Transverse colon (tissue), 4 donors: Measurements from ENCODE around the gene STT3B.

Experiments
- CTCF ChIP-seq, 5 experiments: fragments of 200-600 bp in 3 of 5; fragments of 450-650 bp in 2 of 5; sonication (generic) in 3 of 5; IDR thresholded peaks; 1 replicate in 2 of 5; 2 replicates in 3 of 5; pipeline ENCODE4 v1.5.1; 2016 to 2017; ENCODE audit warnings: antibody characterized with exemption in 5 of 5, inconsistent platforms in 3 of 5, mild to moderate bottlenecking in 2 of 5, moderate library complexity in 1 of 5
- EP300 ChIP-seq: sonication (generic); formaldehyde crosslinking; IDR thresholded peaks from one replicate; pipeline ENCODE4 v1.6.1; 2017; ENCODE audit warnings: antibody characterized with exemption, low read depth
- POLR2A ChIP-seq: fragments of 450-650 bp; IDR thresholded peaks from one replicate; pipeline ENCODE4 v1.6.1; 2016; ENCODE audit warnings: antibody characterized with exemption, mild to moderate bottlenecking, moderate library complexity
- POLR2AphosphoS5 ChIP-seq, 3 donors: sonication (generic); formaldehyde crosslinking; IDR thresholded peaks; one replicate each; pipeline ENCODE4 v1.6.1; 2016; ENCODE audit warnings: antibody characterized with exemption in 3 of 3

- no peak for TF ChIP-seq CTCF (IDR thresholded peaks at IDR 0.05)
- TF ChIP-seq POLR2AphosphoS5 (IDR thresholded peaks at IDR 0.05), result no peak
- TF ChIP-seq POLR2A, result no peak
- TF ChIP-seq EP300, result no peak
Observed at GRCh38 chr3:31667582-31667981, 134.9 kb downstream of the STT3B start.
